Heart right ventricle (tissue), 16 donors: Measurements from ENCODE around the gene ELMO1. TPM values are rescaled to one million over a fixed set of nuclear protein-coding genes. Genes with fewer than 3 reads are reported as not detected.

Source experiments
- ATAC-seq, 8 donors: fragments of 200-7000 bp; cut with Tn5 transposase; one replicate each; pipeline ENCODE4 v1.9.1; 2020; ENCODE audit warnings: mild to moderate bottlenecking in 8 of 8, moderate library complexity in 8 of 8, moderate number of reproducible peaks in 1 of 8
- DNase-seq, 2 donors: peaks; one replicate each; pipeline ENCODE4 v3.0.0-alpha.2; 2020
- H3K27ac ChIP-seq, 10 donors: fragments of 200-600 bp; sonication (generic) in 2 of 10; one replicate each; pipeline versions ENCODE4 v1.5.0 to v1.8.0; 2020 to 2022; ENCODE audit warnings: mild to moderate bottlenecking in 3 of 10
- H3K27me3 ChIP-seq, 7 donors: fragments of 200-600 bp; one replicate each; pipeline ENCODE4 v1.8.0; 2021 to 2022; ENCODE audit warnings: mild to moderate bottlenecking in 2 of 7
- H3K36me3 ChIP-seq, 9 donors: fragments of 200-600 bp; sonication (generic) in 1 of 9; one replicate each; pipeline versions ENCODE4 v1.5.0 to v1.8.0; 2020 to 2022; ENCODE audit warnings: mild to moderate bottlenecking in 2 of 9
- H3K4me1 ChIP-seq, 9 donors: fragments of 200-600 bp; sonication (generic) in 1 of 9; one replicate each; pipeline versions ENCODE4 v1.5.0 to v1.8.0; 2020 to 2022; ENCODE audit warnings: mild to moderate bottlenecking in 4 of 9
- H3K4me3 ChIP-seq, 10 donors: fragments of 200-600 bp; sonication (generic) in 2 of 10; one replicate each; pipeline versions ENCODE4 v1.5.0 to v1.8.0; 2020 to 2022; ENCODE audit warnings: mild to moderate bottlenecking in 7 of 10, moderate library complexity in 2 of 10
- H3K9me3 ChIP-seq, 11 donors: fragments of 200-600 bp in 10 of 11; sonication (generic) in 2 of 11; one replicate each; pipeline versions ENCODE4 v1.5.0 to v1.8.0; 2013 to 2022; ENCODE audit warnings: mild to moderate bottlenecking in 2 of 11, control low read depth in 1 of 11, moderate library complexity in 1 of 11
- WGBS, 2 donors: extraction: QIAGEN DNeasy Blood & Tissue Kit; methylation state at CpG; one replicate each; pipeline ENCODE4 v1.1.7; 2013; ENCODE audit warnings: inconsistent platforms in 1 of 2; 5-methylcytosine and 5-hydroxymethylcytosine counted together
- intact Hi-C, 10 donors: fragments of 100-400 bp; cut with DNase I; formaldehyde crosslinking; loops; one replicate each; pipeline versions ENCODE4 v1.11.1 to v1.14.2; 2022
- polyA plus RNA-seq, 2 donors: library from polyadenylated mRNA; stranded (reverse); fragments of 200-250 nt; gene quantifications; one replicate each; pipeline ENCODE4 v1.2.3, GENCODE V29; 2013
- total RNA-seq, 10 donors: library from RNA; stranded (reverse); fragmentation: NEBNext Ultra II Directional in 3 of 10; extraction: Animal tissue kit (Norgen Biotek cat#: 25700) in 3 of 10; gene quantifications; one replicate each; pipeline versions ENCODE4 v1.2.1 to v1.2.4, GENCODE V29; 2021 to 2023
- TF ChIP-seq, protein P1 (sequence below), 9 donors: fragments of 200-600 bp; sonication (generic) in 2 of 9; IDR thresholded peaks; one replicate each; pipeline versions ENCODE4 v1.5.0 to v1.8.0; 2021 to 2022; ENCODE audit warnings: antibody characterized with exemption in 9 of 9, mild to moderate bottlenecking in 5 of 9, moderate library complexity in 1 of 9
- donor health status: Arrhythmogenic right ventricular cardiomyopathy.
- donor health status: ischemic (EF 13 %, LVEDD 7.1; RV severe dilation, severe dysfunction).
- donor health status: healthy with polysubstance abuse.
- donor health status: DM: no; HTN: yes; CAD: no.
- donor health status: DM: no; HTN: no; CAD: no.
- donor health status: ischemic (EF 25% LVEDD 6.9; RV normal size, moderate dysfunction).
- donor health status: ischemic (EF 25% LVEDD 5.7; RV mildly dilated, moderate dysfunction).
- donor health status: healthy.
- donor health status: DM: yes; HTN: yes; CAD: no.
- donor health status: Ischemic cardiomyopathy.
- donor health status: ischemic (EF 35%, LVEDD 5.7; RV mildly dilated, moderate dysfunction).
- donor health status: nonischemic (EF 11% LVEDD 7.7; RV severe dilation, severe dysfunction).
- donor health status: DM: yes; HTN: yes; CAD: no.
- donor health status: PGD.
- donor health status: ischemic (EF 29% LVEDD 5.4; RV normal size, mild dysfunction).
- donor health status: nonischemic (EF 23%, LVEDD 6.1; RV moderate dilation, normal function).

Gene ELMO1
- total and polyA plus RNA-seq, 12 donors: 8.5 to 18.0 (median 13.9) TPM

DNA sequence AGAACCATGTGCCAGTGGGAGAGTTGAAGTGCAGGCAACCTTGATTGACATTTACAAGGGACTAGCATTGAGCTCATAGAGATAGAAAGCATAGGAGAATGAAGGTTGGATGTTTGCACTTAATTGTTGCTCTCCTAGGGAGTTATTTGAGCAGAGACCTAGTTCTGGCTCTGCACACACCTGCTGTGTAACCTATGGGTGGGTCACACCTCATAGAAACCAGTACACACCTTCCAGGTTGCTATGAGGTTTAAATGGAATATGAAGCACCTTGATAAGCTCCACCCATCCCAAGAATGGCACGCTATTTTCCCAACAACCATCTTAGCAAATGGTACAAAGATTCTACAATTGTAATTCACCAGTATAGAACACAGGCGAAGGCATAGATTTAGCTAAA, 638.2 kb downstream of the ELMO1 start:
- intact Hi-C loops: no loop called here
- ATAC-seq: no peak

DNA sequence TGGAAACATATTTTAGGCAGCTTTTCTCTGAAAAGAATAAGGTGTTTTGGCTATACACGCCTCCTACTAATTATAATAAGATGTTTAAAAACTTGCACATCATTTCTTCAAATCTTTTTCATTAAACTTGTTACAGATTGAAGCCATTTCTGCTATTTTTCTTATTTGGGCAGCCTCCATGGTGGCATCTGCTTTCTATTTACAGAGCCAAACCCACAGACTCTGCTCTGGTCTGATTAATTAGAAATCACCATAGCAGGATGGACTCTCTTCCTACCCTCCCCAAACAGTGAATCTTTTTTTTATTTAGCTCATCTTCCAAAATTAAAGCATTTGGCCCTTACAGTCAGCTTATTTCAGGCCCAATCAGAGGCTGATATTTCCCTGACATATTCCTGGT, 638.6 kb downstream of the ELMO1 start:
- Histone ChIP-seq H3K27me3 (no peaks in the 10 kb centered on the region), H3K27ac (no peak overlapping the region), H3K4me1 (no peaks in the 10 kb centered on the region), H3K9me3 (no peaks in the 10 kb centered on the region), H3K36me3 (no peaks in the 10 kb centered on the region), H3K4me3 (no peak overlapping the region)
- TF ChIP-seq, protein P1, sequence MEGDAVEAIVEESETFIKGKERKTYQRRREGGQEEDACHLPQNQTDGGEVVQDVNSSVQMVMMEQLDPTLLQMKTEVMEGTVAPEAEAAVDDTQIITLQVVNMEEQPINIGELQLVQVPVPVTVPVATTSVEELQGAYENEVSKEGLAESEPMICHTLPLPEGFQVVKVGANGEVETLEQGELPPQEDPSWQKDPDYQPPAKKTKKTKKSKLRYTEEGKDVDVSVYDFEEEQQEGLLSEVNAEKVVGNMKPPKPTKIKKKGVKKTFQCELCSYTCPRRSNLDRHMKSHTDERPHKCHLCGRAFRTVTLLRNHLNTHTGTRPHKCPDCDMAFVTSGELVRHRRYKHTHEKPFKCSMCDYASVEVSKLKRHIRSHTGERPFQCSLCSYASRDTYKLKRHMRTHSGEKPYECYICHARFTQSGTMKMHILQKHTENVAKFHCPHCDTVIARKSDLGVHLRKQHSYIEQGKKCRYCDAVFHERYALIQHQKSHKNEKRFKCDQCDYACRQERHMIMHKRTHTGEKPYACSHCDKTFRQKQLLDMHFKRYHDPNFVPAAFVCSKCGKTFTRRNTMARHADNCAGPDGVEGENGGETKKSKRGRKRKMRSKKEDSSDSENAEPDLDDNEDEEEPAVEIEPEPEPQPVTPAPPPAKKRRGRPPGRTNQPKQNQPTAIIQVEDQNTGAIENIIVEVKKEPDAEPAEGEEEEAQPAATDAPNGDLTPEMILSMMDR (IDR thresholded peaks at IDR 0.05): no peak
- intact Hi-C loops: no loop called here
- ATAC-seq (no peak), DNase-seq (no peak)
- 95% methylated on average over 1 of the region's 1 CpG for WGBS, 2 donors

More for the DNA sequence above, 638.2 kb downstream of the ELMO1 start:
- H3K4me3 ChIP-seq: no peak overlapping the region
- WGBS, 2 donors: 61 to 74% methylated on average over 2 of the region's 2 CpGs
- no peaks in the 10 kb centered on the region for H3K4me1 ChIP-seq
- no peaks in the 10 kb centered on the region for H3K9me3 ChIP-seq
- H3K36me3 ChIP-seq: no peaks in the 10 kb centered on the region
- TF ChIP-seq, protein P1 (IDR thresholded peaks at IDR 0.05): no peak
- no peak for DNase-seq
- no peak overlapping the region for H3K27ac ChIP-seq
- no peaks in the 10 kb centered on the region for H3K27me3 ChIP-seq

DNA sequence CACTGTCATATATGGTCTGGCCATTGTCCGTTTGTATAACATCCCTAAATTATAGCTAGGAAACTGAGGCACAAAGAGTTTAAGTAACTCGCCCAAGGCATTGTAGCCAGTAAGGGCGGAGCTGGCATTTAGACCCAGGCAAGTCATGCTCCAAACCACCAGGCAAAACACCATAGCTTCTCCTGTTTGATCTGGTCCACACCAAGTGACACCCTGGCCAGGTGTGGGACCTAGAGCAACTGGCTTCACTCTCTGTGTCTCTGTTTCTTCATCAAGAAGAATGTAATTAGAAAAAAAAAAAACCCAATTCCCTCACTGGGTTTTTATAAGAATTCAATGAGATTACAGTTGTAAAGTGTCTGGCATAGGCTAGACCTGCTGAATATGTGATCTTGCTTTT, 639.2 kb downstream of the ELMO1 start:
- no peak for ATAC-seq
- Histone ChIP-seq H3K9me3 (no peaks in the 10 kb centered on the region), H3K4me1 (no peaks in the 10 kb centered on the region), H3K4me3 (no peak overlapping the region), H3K27ac (no peak overlapping the region), H3K27me3 (no peaks in the 10 kb centered on the region), H3K36me3 (no peaks in the 10 kb centered on the region)
- WGBS, 2 donors: 88 to 95% methylated on average over 3 of the region's 3 CpGs
- TF ChIP-seq, protein P1 (IDR thresholded peaks at IDR 0.05): no peak
- no peak for DNase-seq
- intact Hi-C loops: no loop called here

DNA sequence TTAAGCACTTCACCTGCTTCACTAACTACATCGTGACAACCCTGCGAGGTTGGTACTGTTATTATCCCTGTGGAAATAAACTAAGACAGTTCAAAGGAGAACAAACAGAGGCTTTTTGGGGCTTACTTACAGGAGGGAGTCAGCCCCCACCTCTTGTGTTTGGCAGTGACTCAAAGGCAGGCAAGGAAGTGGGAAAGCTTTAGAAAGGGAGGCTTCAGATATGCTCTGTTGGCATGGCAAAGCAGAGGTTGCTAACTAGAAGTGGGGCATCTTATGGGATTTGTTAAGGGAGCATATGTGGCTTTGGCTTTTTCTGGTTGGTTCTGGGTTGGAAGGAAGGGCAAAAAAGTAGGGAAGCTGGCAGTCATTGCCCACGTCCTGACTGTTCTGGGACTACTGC, 639.6 kb downstream of the ELMO1 start:
- Histone ChIP-seq H3K36me3 (no peaks in the 10 kb centered on the region), H3K9me3 (no peaks in the 10 kb centered on the region), H3K27ac (no peak overlapping the region), H3K4me1 (no peaks in the 10 kb centered on the region), H3K27me3 (no peaks in the 10 kb centered on the region), H3K4me3 (no peak overlapping the region)
- TF ChIP-seq, protein P1 (IDR thresholded peaks at IDR 0.05): no peak
- DNase-seq (no peak), ATAC-seq (no peak)
- 92 to 94% methylated on average over 3 of the region's 3 CpGs for WGBS, 2 donors
- intact Hi-C loops: no loop called here

DNA sequence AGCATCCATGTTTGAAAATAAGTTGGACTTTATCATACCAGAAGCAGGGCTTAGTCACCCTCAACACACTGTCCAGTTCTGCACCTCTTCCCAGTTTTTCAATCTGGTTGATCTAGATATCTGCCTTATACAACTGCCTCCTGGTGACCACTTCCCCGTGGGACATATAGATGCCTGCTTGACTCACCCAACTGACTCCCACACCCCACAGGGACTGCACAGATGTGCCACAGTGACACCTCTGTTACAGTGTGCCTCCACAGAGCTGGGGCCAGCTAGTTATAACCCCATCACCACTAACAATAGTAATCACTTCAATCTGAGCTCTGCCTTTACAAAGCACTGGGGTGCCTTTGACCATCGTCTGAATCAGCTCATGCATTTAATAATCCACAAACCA, 641.8 kb downstream of the ELMO1 start:
- Histone ChIP-seq H3K4me1 (no peaks in the 10 kb centered on the region), H3K4me3 (no peak overlapping the region), H3K36me3 (no peaks in the 10 kb centered on the region), H3K27me3 (no peaks in the 10 kb centered on the region), H3K27ac (no peak overlapping the region), H3K9me3 (no peaks in the 10 kb centered on the region)
- intact Hi-C loops: no loop called here
- TF ChIP-seq, protein P1 (IDR thresholded peaks at IDR 0.05): no peak
- DNase-seq: no peak
- no peak for ATAC-seq
- WGBS, 2 donors: 71 to 72% methylated on average over 2 of the region's 2 CpGs
